Stimulated activated CD8-positive, alpha-beta memory T cell treated with anti-CD3 and anti-CD28 coated beads, Interleukin-15, amount 100 ng/mL, for 1 hour (primary cell): Measurements from ENCODE around the gene DENND5A.
"Not testable (repeated sequence)": the region's sequence is repeated elsewhere in the genome, so short reads cannot be mapped to it uniquely, and the experiment has no call there.

ENCODE experiments used
- DNase-seq: peaks from one replicate; pipeline ENCODE4 v3.0.0-alpha.2; 2020; ENCODE audit warnings: low read depth

DENND5A gene

GRCh38 chr11:9176550-9176949, 88.6 kb downstream of the DENND5A start:
- DNase-seq, result no peak

- no peak for DNase-seq
These were observed 89.0 kb downstream of the DENND5A start for GRCh38 chr11:9176136-9176535.

GRCh38 chr11:9172389-9172788, 92.8 kb downstream of the DENND5A start:
- no peak for DNase-seq

- DNase-seq, result no peak
These were observed 94.7 kb downstream of the DENND5A start for GRCh38 chr11:9170450-9170849.

GRCh38 chr11:9169595-9170295, 95.4 kb downstream of the DENND5A start:
- DNase-seq, result no peak

- DNase-seq, result not testable (repeated sequence)
These were observed 103.2 kb downstream of the DENND5A start for GRCh38 chr11:9161991-9162390.

GRCh38 chr11:9160166-9160565, 105.0 kb downstream of the DENND5A start:
- no peak for DNase-seq

GRCh38 chr11:9158898-9159391, 106.2 kb downstream of the DENND5A start:
- no peak for DNase-seq

GRCh38 chr11:9155930-9156329, 109.2 kb downstream of the DENND5A start:
- no peak for DNase-seq

GRCh38 chr11:9153651-9154050, 111.5 kb downstream of the DENND5A start:
- DNase-seq, result no peak

- DNase-seq, result no peak
These were observed 113.5 kb downstream of the DENND5A start for GRCh38 chr11:9151631-9152030.

GRCh38 chr11:9150926-9151325, 114.2 kb downstream of the DENND5A start:
- no peak for DNase-seq

- DNase-seq, result no peak
These were observed 114.6 kb downstream of the DENND5A start for GRCh38 chr11:9150501-9150900.

- DNase-seq, result no peak
These were observed 116.4 kb downstream of the DENND5A start for GRCh38 chr11:9148727-9149126.

GRCh38 chr11:9148035-9148434, 117.1 kb downstream of the DENND5A start:
- DNase-seq, result no peak

GRCh38 chr11:9146477-9146876, 118.7 kb downstream of the DENND5A start:
- DNase-seq, result no peak

- DNase-seq, result no peak
These were observed 119.9 kb downstream of the DENND5A start for GRCh38 chr11:9145283-9145682.

GRCh38 chr11:9144828-9145227, 120.3 kb downstream of the DENND5A start:
- DNase-seq, result no peak

- DNase-seq, result no peak
These were observed 121.4 kb downstream of the DENND5A start for GRCh38 chr11:9143721-9144120.

GRCh38 chr11:9142732-9143131, 122.4 kb downstream of the DENND5A start:
- no peak for DNase-seq

- no peak for DNase-seq
These were observed 124.0 kb downstream of the DENND5A start for GRCh38 chr11:9141186-9141585.

- no peak for DNase-seq
These were observed 125.4 kb downstream of the DENND5A start for GRCh38 chr11:9139628-9140357.
